Stimulated activated CD4-positive, alpha-beta T cell treated with anti-CD3 and anti-CD28 coated beads, Interleukin-2, amount 100 ng/mL, for 24 hours (primary cell): ENCODE results near the gene CLSTN1.
"Not testable (repeated sequence)": the region's sequence is repeated elsewhere in the genome, so short reads cannot be mapped to it uniquely, and the experiment has no call there.

Source experiments
- DNase-seq, 2 donors: peaks; one replicate each; pipeline ENCODE4 v3.0.0-alpha.2; 2020

Gene CLSTN1

GRCh38 chr1:9825093-9826074 lies 1.6 kb upstream of the CLSTN1 start:
- DNase-seq, result peak; percentile 38 to 46

- DNase-seq, result no peak
These were observed 931 bp upstream of the CLSTN1 start for GRCh38 chr1:9824702-9825089.

- no peak for DNase-seq
These were observed 147 bp downstream of the CLSTN1 start for GRCh38 chr1:9823693-9823942.

GRCh38 chr1:9822897-9823692 lies 670 bp downstream of the CLSTN1 start:
- DNase-seq, result peak; percentile 43 to 47

- no peak for DNase-seq
These were observed 1.3 kb downstream of the CLSTN1 start for GRCh38 chr1:9822490-9822889.

- DNase-seq, result no peak
These were observed 2.1 kb downstream of the CLSTN1 start for GRCh38 chr1:9821710-9822109.

GRCh38 chr1:9820521-9820920 lies 3.2 kb downstream of the CLSTN1 start:
- no peak for DNase-seq

- DNase-seq, result no peak
These were observed 6.0 kb downstream of the CLSTN1 start for GRCh38 chr1:9817734-9818133.

- no peak for DNase-seq
These were observed 7.6 kb downstream of the CLSTN1 start for GRCh38 chr1:9816199-9816598.

GRCh38 chr1:9815150-9815549 lies 8.6 kb downstream of the CLSTN1 start:
- no peak for DNase-seq

- no peak for DNase-seq
These were observed 9.1 kb downstream of the CLSTN1 start for GRCh38 chr1:9814619-9815018.

GRCh38 chr1:9811239-9811966 lies 12.4 kb downstream of the CLSTN1 start:
- no peak for DNase-seq

GRCh38 chr1:9809100-9809510 lies 14.7 kb downstream of the CLSTN1 start:
- DNase-seq, result no peak

- DNase-seq, result no peak
These were observed 15.3 kb downstream of the CLSTN1 start for GRCh38 chr1:9808459-9808858.

- DNase-seq, result no peak
These were observed 16.2 kb downstream of the CLSTN1 start for GRCh38 chr1:9807541-9807940.

- not testable (repeated sequence) for DNase-seq
These were observed 17.8 kb downstream of the CLSTN1 start for GRCh38 chr1:9805972-9806371.

GRCh38 chr1:9805006-9805508 lies 18.7 kb downstream of the CLSTN1 start:
- DNase-seq, result no peak

GRCh38 chr1:9803003-9803918 lies 20.5 kb downstream of the CLSTN1 start:
- not testable (repeated sequence) for DNase-seq

GRCh38 chr1:9801909-9802308 lies 21.9 kb downstream of the CLSTN1 start:
- no peak for DNase-seq

GRCh38 chr1:9798236-9799130 lies 25.3 kb downstream of the CLSTN1 start:
- DNase-seq, result no peak

- DNase-seq, result no peak
These were observed 26.7 kb downstream of the CLSTN1 start for GRCh38 chr1:9797049-9797448.
